Measurements from ENCODE around the gene SPPL3.
"Not testable (repeated sequence)": the region's sequence is repeated elsewhere in the genome, so short reads cannot be mapped to it uniquely, and the experiment has no call there.

SPPL3 gene

DNA sequence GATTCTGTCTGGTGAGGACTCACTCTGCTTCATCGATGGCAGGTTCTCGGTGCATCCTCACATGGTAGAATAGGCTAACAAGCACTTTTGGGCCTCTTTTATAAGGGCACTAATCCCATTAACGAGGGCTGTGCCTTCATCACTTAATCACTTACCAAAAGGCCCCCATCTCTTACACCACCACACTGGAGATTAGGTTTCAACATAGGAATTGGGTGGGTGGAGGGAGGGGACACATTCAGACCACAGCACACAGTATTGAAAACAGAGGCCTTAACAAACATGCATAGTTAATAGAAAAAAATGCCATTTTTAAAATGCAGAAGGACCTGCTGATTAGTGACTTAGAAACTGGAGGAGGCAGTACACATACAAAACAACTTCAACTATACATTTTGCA is 61.6 kb downstream of the SPPL3 start:
- Histone ChIP-seq H3K36me3 (ENCODE audit: control insufficient read depth, insufficient read depth, low read length) (no peaks in the 10 kb centered on the region; the same call in 1 of the 2 replicates), H3K27me3 (replicated peaks; ENCODE audit: control insufficient read depth, insufficient read depth, low read length) (no peaks in the 10 kb centered on the region), H3K4me3 (replicated peaks; ENCODE audit: low read depth, low read length) (no peak overlapping the region)
- no peak for TF ChIP-seq CTCF (IDR thresholded peaks at IDR 0.05; ENCODE audit: insufficient read depth, low read length, poor library complexity, severe bottlenecking)
- DNase-seq (ENCODE audit: extremely low read depth, insufficient read length) = no peak

- no peak overlapping the region for H3K4me3 ChIP-seq (replicated peaks; ENCODE audit: low read depth, low read length)
- no peak for DNase-seq (ENCODE audit: extremely low read depth, insufficient read length)
- no peaks in the 10 kb centered on the region; the same call in 1 of the 2 replicates for H3K36me3 ChIP-seq (ENCODE audit: control insufficient read depth, insufficient read depth, low read length)
- H3K27me3 ChIP-seq (replicated peaks; ENCODE audit: control insufficient read depth, insufficient read depth, low read length) = no peaks in the 10 kb centered on the region
- no peak for TF ChIP-seq CTCF (IDR thresholded peaks at IDR 0.05; ENCODE audit: insufficient read depth, low read length, poor library complexity, severe bottlenecking)
These were observed 62.6 kb downstream of the SPPL3 start for GRCh38 chr12:120841525-120841924.

DNA sequence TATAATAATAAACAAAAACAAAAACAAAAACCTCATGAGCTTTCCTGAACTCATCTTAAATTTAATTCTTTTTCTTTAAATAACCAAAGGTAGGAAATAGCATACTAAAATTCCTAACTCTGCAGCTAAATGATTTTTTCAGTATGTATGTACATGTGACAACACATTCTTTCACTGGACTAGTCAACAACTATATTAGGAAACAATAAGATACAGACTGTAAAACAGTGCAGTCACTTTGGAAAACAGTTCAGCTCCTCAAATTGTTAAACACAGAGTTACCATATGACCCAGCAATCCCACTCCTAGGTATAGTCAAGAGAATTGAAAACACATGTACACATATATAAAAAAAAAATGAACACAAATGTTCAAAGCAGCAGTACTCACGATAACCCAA is 64.7 kb downstream of the SPPL3 start:
- H3K27me3 ChIP-seq (replicated peaks; ENCODE audit: control insufficient read depth, insufficient read depth, low read length) = no peaks in the 10 kb centered on the region
- no peak for TF ChIP-seq CTCF (IDR thresholded peaks at IDR 0.05; ENCODE audit: insufficient read depth, low read length, poor library complexity, severe bottlenecking)
- no peak overlapping the region for H3K4me3 ChIP-seq (replicated peaks; ENCODE audit: low read depth, low read length)
- DNase-seq (ENCODE audit: extremely low read depth, insufficient read length) = no peak
- H3K36me3 ChIP-seq (ENCODE audit: control insufficient read depth, insufficient read depth, low read length) = no peaks in the 10 kb centered on the region

DNA sequence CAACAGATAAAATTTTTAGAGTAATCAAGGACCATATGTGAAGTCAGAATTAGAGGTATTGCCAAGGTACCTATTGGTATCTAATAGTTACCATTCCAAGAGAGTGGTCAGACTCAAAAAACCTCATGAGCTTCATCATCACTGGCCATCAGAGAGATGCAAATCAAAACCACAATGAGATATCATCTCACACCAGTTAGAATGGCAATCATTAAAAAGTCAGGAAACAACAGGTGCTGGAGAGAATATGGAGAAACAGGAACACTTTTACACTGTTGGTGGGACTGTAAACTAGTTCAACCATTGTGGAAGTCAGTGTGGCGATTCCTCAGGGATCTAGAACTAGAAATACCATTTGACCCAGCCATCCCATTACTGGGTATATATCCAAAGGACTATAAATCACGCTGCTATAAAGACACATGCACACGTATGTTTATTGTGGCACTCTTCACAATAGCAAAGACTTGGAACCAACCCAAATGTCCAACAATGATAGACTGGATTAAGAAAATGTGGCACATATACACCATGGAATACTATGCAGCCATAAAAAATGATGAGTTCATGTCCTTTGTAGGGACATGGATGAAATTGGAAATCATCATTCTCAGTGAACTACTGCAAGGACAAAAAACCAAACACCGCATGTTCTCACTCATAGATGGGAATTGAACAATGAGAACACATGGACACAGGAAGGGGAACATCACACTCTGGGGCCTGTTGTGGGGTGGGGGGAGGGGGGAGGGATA is 65.4 kb downstream of the SPPL3 start:
- H3K27me3 ChIP-seq (replicated peaks; ENCODE audit: control insufficient read depth, insufficient read depth, low read length); H3K36me3 ChIP-seq (ENCODE audit: control insufficient read depth, insufficient read depth, low read length); DNase-seq (ENCODE audit: extremely low read depth, insufficient read length); H3K4me3 ChIP-seq (replicated peaks; ENCODE audit: low read depth, low read length): not testable (repeated sequence)

- no peaks in the 10 kb centered on the region for H3K27me3 ChIP-seq (replicated peaks; ENCODE audit: control insufficient read depth, insufficient read depth, low read length)
- no peaks in the 10 kb centered on the region for H3K36me3 ChIP-seq (ENCODE audit: control insufficient read depth, insufficient read depth, low read length)
- no peak overlapping the region for H3K4me3 ChIP-seq (replicated peaks; ENCODE audit: low read depth, low read length)
- DNase-seq (ENCODE audit: extremely low read depth, insufficient read length) = no peak
- TF ChIP-seq CTCF (IDR thresholded peaks at IDR 0.05; ENCODE audit: insufficient read depth, low read length, poor library complexity, severe bottlenecking) = no peak
These were observed 68.0 kb downstream of the SPPL3 start for GRCh38 chr12:120836114-120836684.

GRCh38 chr12:120835657-120836056 is 68.5 kb downstream of the SPPL3 start:
- Histone ChIP-seq H3K27me3 (replicated peaks; ENCODE audit: control insufficient read depth, insufficient read depth, low read length) (no peaks in the 10 kb centered on the region), H3K36me3 (ENCODE audit: control insufficient read depth, insufficient read depth, low read length) (no peaks in the 10 kb centered on the region), H3K4me3 (replicated peaks; ENCODE audit: low read depth, low read length) (no peak overlapping the region)
- DNase-seq (ENCODE audit: extremely low read depth, insufficient read length) = no peak
- TF ChIP-seq CTCF (IDR thresholded peaks at IDR 0.05; ENCODE audit: insufficient read depth, low read length, poor library complexity, severe bottlenecking) = no peak
